IMR-90 (cell line): ENCODE measurements around the gene HAGHL. TPM values are rescaled to one million over a fixed set of nuclear protein-coding genes. Genes with fewer than 3 reads are reported as not detected.

Source experiments
- ATAC-seq: fragments of 200-7000 bp; cut with Tn5 transposase; 2 replicates; pipeline ENCODE4 v1.9.1; 2020; ENCODE audit warnings: low read depth, mild to moderate bottlenecking, moderate library complexity
- BruUV-seq: library from RNA; stranded (reverse); fragments of 400-500 nt; replicated peaks from 2 replicates; lab custom pipeline; 2021; lab: Mats Ljungman, UMichigan
- CTCF ChIA-PET: fragments of 300-600 bp; formaldehyde crosslinking; extraction: SDS; loops from one replicate; lab custom pipeline; 2021; ENCODE audit warnings: antibody characterized with exemption; lab: Yijun Ruan, JAX
- POLR2A ChIA-PET: fragments of 300-600 bp; sonication (Branson Sonifier 250); formaldehyde crosslinking; loops from one replicate; lab custom pipeline; 2022; ENCODE audit warnings: antibody characterized with exemption; ENCODE audit not compliant: unreplicated experiment; lab: Charles Lee
- DNase-seq: peaks from one replicate; pipeline ENCODE4 v3.0.0; 2013
- H2AFZ ChIP-seq: replicated peaks from 2 replicates; pipeline ENCODE3; 2013; ENCODE audit warnings: low read length, mild to moderate bottlenecking; ENCODE audit not compliant: poor library complexity
- H2AK5ac ChIP-seq: 2 replicates; pipeline ENCODE4 v1.6.1; 2013; ENCODE audit warnings: low read depth, low read length, inconsistent platforms
- H2AK9ac ChIP-seq: replicated peaks from 2 replicates; pipeline ENCODE3; 2013; ENCODE audit warnings: mild to moderate bottlenecking, low read depth, low read length, moderate library complexity; ENCODE audit not compliant: poor library complexity
- H2BK120ac ChIP-seq: 2 replicates; pipeline ENCODE4 v1.6.1; 2013; ENCODE audit warnings: low read depth, low read length, inconsistent platforms
- H2BK15ac ChIP-seq: 3 replicates; pipeline ENCODE4 v1.6.1; 2013; ENCODE audit warnings: low read depth, low read length, inconsistent platforms
- H2BK20ac ChIP-seq: 2 replicates; pipeline ENCODE4 v1.6.1; 2013; ENCODE audit warnings: low read depth, mild to moderate bottlenecking, inconsistent platforms, low read length, moderate library complexity
- H2BK5ac ChIP-seq: 2 replicates; pipeline ENCODE4 v1.6.1; 2013; ENCODE audit warnings: mild to moderate bottlenecking, low read depth, low read length, inconsistent platforms; ENCODE audit not compliant: poor library complexity, severe bottlenecking
- H3K14ac ChIP-seq: replicated peaks from 2 replicates; pipeline ENCODE4 v1.6.1; 2013; ENCODE audit warnings: low read depth, low read length, inconsistent platforms
- H3K18ac ChIP-seq: 2 replicates; pipeline ENCODE4 v1.6.1; 2013; ENCODE audit warnings: low read depth, low read length, control low read depth
- H3K23ac ChIP-seq: 2 replicates; pipeline ENCODE4 v1.6.1; 2013; ENCODE audit warnings: low read depth, low read length, inconsistent platforms
- H3K27ac ChIP-seq: 2 replicates; pipeline ENCODE4 v1.5.1; 2013; ENCODE audit warnings: mild to moderate bottlenecking, control low read depth, low read length; ENCODE audit not compliant: insufficient read depth
- H3K27me3 ChIP-seq: 2 replicates; pipeline ENCODE4 v1.6.1; 2013; ENCODE audit warnings: low read length; ENCODE audit not compliant: control insufficient read depth, insufficient read depth
- H3K36me3 ChIP-seq: 2 replicates; pipeline ENCODE4 v1.6.1; 2013; ENCODE audit warnings: low read length, mixed read lengths; ENCODE audit not compliant: control insufficient read depth, insufficient read depth
- H3K4ac ChIP-seq: 2 replicates; pipeline ENCODE4 v1.6.1; 2013; ENCODE audit warnings: low read depth, low read length, inconsistent platforms
- H3K4me1 ChIP-seq: 2 replicates; pipeline ENCODE4 v1.6.1; 2013; ENCODE audit warnings: low read length, mixed read lengths; ENCODE audit not compliant: control insufficient read depth, insufficient read depth
- H3K4me2 ChIP-seq: 2 replicates; pipeline ENCODE4 v1.6.1; 2013; ENCODE audit warnings: low read depth, mild to moderate bottlenecking, control low read depth, low read length, moderate library complexity
- H3K4me3 ChIP-seq: 2 replicates; pipeline ENCODE4 v1.5.1; 2013; ENCODE audit warnings: low read depth, mild to moderate bottlenecking, control low read depth, low read length, moderate library complexity; ENCODE audit not compliant: insufficient read depth
- H3K56ac ChIP-seq: 2 replicates; pipeline ENCODE4 v1.6.1; 2013; ENCODE audit warnings: low read length, inconsistent platforms; ENCODE audit not compliant: insufficient read depth; ENCODE audit errors: extremely low read depth
- H3K79me1 ChIP-seq, 2 experiments: 2 replicates each; pipeline ENCODE4 v1.6.1; 2013; ENCODE audit warnings: low read length in 2 of 2, inconsistent platforms in 1 of 2, low read depth in 1 of 2
- H3K9ac ChIP-seq: 2 replicates; pipeline ENCODE4 v1.6.1; 2013; ENCODE audit warnings: low read depth, low read length, control low read depth
- H3K9me1 ChIP-seq: 2 replicates; pipeline ENCODE4 v1.6.1; 2013; ENCODE audit warnings: low read length, inconsistent platforms; ENCODE audit not compliant: insufficient read depth
- H3K9me3 ChIP-seq: 2 replicates; pipeline ENCODE4 v1.6.1; 2013; ENCODE audit warnings: low read length; ENCODE audit not compliant: control insufficient read depth, insufficient read depth
- H4K20me1 ChIP-seq: 2 replicates; pipeline ENCODE4 v1.6.1; 2013; ENCODE audit warnings: low read length, inconsistent platforms; ENCODE audit not compliant: insufficient read depth
- H4K5ac ChIP-seq: 2 replicates; pipeline ENCODE4 v1.6.1; 2013; ENCODE audit warnings: mild to moderate bottlenecking, low read depth, low read length, control low read depth
- H4K8ac ChIP-seq, 2 experiments: 2 replicates each; pipeline ENCODE4 v1.6.1; 2013; ENCODE audit warnings: low read depth in 2 of 2, low read length in 2 of 2, control low read depth in 1 of 2, inconsistent platforms in 1 of 2
- H4K91ac ChIP-seq: 2 replicates; pipeline ENCODE4 v1.6.1; 2013; ENCODE audit warnings: low read depth, low read length, inconsistent platforms; ENCODE audit not compliant: insufficient read depth
- CEBPB ChIP-seq: IDR thresholded peaks from 2 replicates; pipeline ENCODE4 v1.6.1; 2012; ENCODE audit warnings: low read depth, low read length, improper control_type of control experiment
- CHD1 ChIP-seq: IDR thresholded peaks from 2 replicates; pipeline ENCODE4 v1.6.1; 2012; ENCODE audit warnings: low read depth, low read length, improper control_type of control experiment
- CTCF ChIP-seq: conservative IDR thresholded peaks from 2 replicates; pipeline ENCODE4 v1.5.1; 2012; ENCODE audit warnings: mild to moderate bottlenecking, low read depth, low read length, improper control_type of control experiment
- ELK1 ChIP-seq: fragments of 150-350 bp; IDR thresholded peaks from 2 replicates; pipeline ENCODE4 v1.6.1; 2016; ENCODE audit warnings: low read depth, mild to moderate bottlenecking, low read length, moderate library complexity, borderline replicate concordance
- FOS ChIP-seq: fragments of 150-350 bp; IDR thresholded peaks from 2 replicates; pipeline ENCODE4 v1.6.1; 2016; ENCODE audit warnings: low read depth, low read length
- MAFK ChIP-seq: IDR thresholded peaks from 2 replicates; pipeline ENCODE4 v1.6.1; 2012; ENCODE audit warnings: low read depth, low read length, improper control_type of control experiment
- MAZ ChIP-seq: IDR thresholded peaks from 2 replicates; pipeline ENCODE4 v1.6.1; 2012; ENCODE audit warnings: low read depth, mild to moderate bottlenecking, low read length, improper control_type of control experiment, moderate library complexity, borderline replicate concordance
- MXI1 ChIP-seq: IDR thresholded peaks from 2 replicates; pipeline ENCODE4 v1.6.1; 2012; ENCODE audit warnings: low read depth, mild to moderate bottlenecking, low read length, moderate library complexity, borderline replicate concordance
- POLR2A ChIP-seq: IDR thresholded peaks from 2 replicates; pipeline ENCODE4 v1.6.1; 2012; ENCODE audit warnings: mild to moderate bottlenecking, low read depth, low read length
- RAD21 ChIP-seq: IDR thresholded peaks from 2 replicates; pipeline ENCODE4 v1.6.1; 2012; ENCODE audit warnings: low read length, improper control_type of control experiment
- RCOR1 ChIP-seq: IDR thresholded peaks from 2 replicates; pipeline ENCODE4 v1.6.1; 2012; ENCODE audit warnings: mild to moderate bottlenecking, low read length, improper control_type of control experiment; ENCODE audit not compliant: insufficient replicate concordance
- RFX5 ChIP-seq: IDR thresholded peaks from 2 replicates; pipeline ENCODE4 v1.8.0; 2012; ENCODE audit warnings: low read depth, mild to moderate bottlenecking, low read length, moderate library complexity
- SMC3 ChIP-seq: fragments of 150-350 bp; IDR thresholded peaks from 2 replicates; pipeline ENCODE4 v1.6.1; 2016; ENCODE audit warnings: low read depth, mild to moderate bottlenecking, antibody characterized with exemption, low read length, moderate library complexity
- USF2 ChIP-seq: fragments of 150-350 bp; IDR thresholded peaks from 2 replicates; pipeline ENCODE4 v1.6.1; 2017; ENCODE audit warnings: mild to moderate bottlenecking, antibody characterized with exemption, low read length, low read depth
- WGBS, 2 experiments: methylation state at CpG; one replicate each; pipeline versions ENCODE4 v1.1.5 to v1.1.7; 2013; ENCODE audit warnings: missing lambda C conversion rate in 2 of 2; ENCODE audit not compliant: insufficient read length in 1 of 2; ENCODE audit errors: extremely low coverage in 2 of 2; 5-methylcytosine and 5-hydroxymethylcytosine counted together
- dilution Hi-C: fragments of 300-500 bp; cut with HindIII; formaldehyde crosslinking; loops from one replicate; pipeline ENCODE4 v1.14.3; 2018; ENCODE audit warnings: low sequenced_read_pairs; ENCODE audit not compliant: unreplicated experiment
- in situ Hi-C: fragments of 300-500 bp; cut with MboI; formaldehyde crosslinking; loops from 3 replicates; pipeline ENCODE4 v1.14.3; 2019; ENCODE audit warnings: low sequenced_read_pairs, inconsistent platforms, mixed read lengths
- intact Hi-C: fragments of 100-400 bp; cut with micrococcal nuclease; formaldehyde crosslinking; loops from 2 replicates; pipeline ENCODE4 v1.10.0; 2022
- polyA plus RNA-seq, 3 experiments: library from polyadenylated mRNA; depleted of rRNA; stranded (reverse); fragments of >200 nt; gene quantifications; 2 replicates each; pipeline ENCODE4 v1.2.3, GENCODE V29; 2012; ENCODE audit warnings: low replicate concordance in 1 of 3
- total RNA-seq: library from RNA; depleted of rRNA; stranded (reverse); fragments of >200 nt; gene quantifications from 2 replicates; pipeline ENCODE4 v1.2.3, GENCODE V29; 2012

Gene HAGHL
- total and polyA plus RNA-seq, 2 of the 4 experiments (the other 2 are of a cell fraction) = 3.0 to 12.5 TPM

- no peak overlapping the region for H4K5ac ChIP-seq
- no peaks in the 10 kb centered on the region for H3K4me1 ChIP-seq
- no peak overlapping the region for H3K9ac ChIP-seq
- no peak overlapping the region; the same call in 1 of the 2 replicates for H2AK5ac ChIP-seq
- H4K8ac ChIP-seq = no peak overlapping the region
- DNase-seq (no peak), ATAC-seq (no peak)
- H3K56ac ChIP-seq = no peak overlapping the region
- H3K9me3 ChIP-seq = peaks cover 3% of the 10 kb centered on the region
- no peak overlapping the region for H4K91ac ChIP-seq
- H3K18ac ChIP-seq = no peak overlapping the region
- no peak overlapping the region for H2AK9ac ChIP-seq
- BruUV-seq = no TSS peak
- no peak overlapping the region for H3K4me2 ChIP-seq
- H2BK20ac ChIP-seq = no peak overlapping the region
- no peak overlapping the region for H3K14ac ChIP-seq
- H3K36me3 ChIP-seq = no peaks in the 10 kb centered on the region
- dilution Hi-C loops = no loop called here
- no peak overlapping the region for H2BK5ac ChIP-seq
- CTCF ChIA-PET = no interaction called here
- POLR2A ChIA-PET = no interaction called here
- no peaks in the 10 kb centered on the region for H3K9me1 ChIP-seq
- H3K27ac ChIP-seq = no peak overlapping the region
- WGBS, 2 experiments = 40% methylated on average over 12 of the region's 15 CpGs; no CpG with 5 or more reads in 1 of the 2 experiments
- no peak overlapping the region for H3K4ac ChIP-seq
- no peak overlapping the region for H2BK15ac ChIP-seq
- no peak overlapping the region for H3K23ac ChIP-seq
- no peak overlapping the region for H3K4me3 ChIP-seq
- H3K79me1 ChIP-seq = no peaks in the 10 kb centered on the region
- in situ Hi-C loops = no loop called here
- TF ChIP-seq USF2 = no peak
- TF ChIP-seq MAFK = no peak
- TF ChIP-seq RFX5 = no peak
- TF ChIP-seq CHD1 = no peak
- no peak for TF ChIP-seq MAZ
- no peak for TF ChIP-seq CTCF
- TF ChIP-seq SMC3 = no peak
- TF ChIP-seq ELK1 = no peak
- no peak for TF ChIP-seq RAD21
- no peak for TF ChIP-seq MXI1
- TF ChIP-seq RCOR1 = no peak
- TF ChIP-seq FOS = no peak
- TF ChIP-seq CEBPB = no peak
- no peak for TF ChIP-seq POLR2A
- intact Hi-C loops = no loop called here
- no peaks in the 10 kb centered on the region for H4K20me1 ChIP-seq
- H2BK120ac ChIP-seq = no peak overlapping the region
- H3K27me3 ChIP-seq = peaks cover 4% of the 10 kb centered on the region; the same call in 1 of the 2 replicates
- H2AFZ ChIP-seq = no peak overlapping the region
Observed at GRCh38 chr16:760065-760464, 33.2 kb downstream of the HAGHL start.
